Peyer's patch (tissue), 4 donors: ENCODE measurements around the gene SUPT4H1. TPM values are rescaled to one million over a fixed set of nuclear protein-coding genes. Genes with fewer than 3 reads are reported as not detected.

Source experiments
- DNase-seq, 3 donors: peaks; one replicate each; pipeline ENCODE4 v3.0.0-alpha.2; 2017 to 2019
- H3K27ac ChIP-seq, 4 donors: fragments of 200-600 bp; sonication (generic); one replicate each; pipeline ENCODE4 v1.5.1; 2016 to 2019
- H3K27me3 ChIP-seq, 2 donors: fragments of 200-600 bp; sonication (generic); one replicate each; pipeline ENCODE4 v1.5.1; 2019
- H3K36me3 ChIP-seq, 3 donors: fragments of 200-600 bp; sonication (generic); one replicate each; pipeline ENCODE4 v1.5.1; 2016 to 2019
- H3K4me1 ChIP-seq, 4 donors: fragments of 200-600 bp; sonication (generic); one replicate each; pipeline ENCODE4 v1.5.1; 2016 to 2019
- H3K4me3 ChIP-seq, 4 donors: fragments of 200-600 bp; sonication (generic); 1 replicate in 3 of 4; 2 replicates in 1 of 4; pipeline ENCODE4 v1.5.1; 2016 to 2019; ENCODE audit warnings: mild to moderate bottlenecking in 1 of 4
- H3K9me3 ChIP-seq, 4 donors: fragments of 200-600 bp; sonication (generic); one replicate each; pipeline ENCODE4 v1.5.1; 2016 to 2019; ENCODE audit warnings: mild to moderate bottlenecking in 1 of 4
- CTCF ChIP-seq, 6 experiments: fragments of 450-650 bp in 4 of 6; fragments of 200-600 bp in 2 of 6; sonication (generic) in 1 of 6; IDR thresholded peaks; one replicate each; pipeline ENCODE4 v1.5.1; 2017 to 2019; ENCODE audit warnings: antibody characterized with exemption in 6 of 6, mild to moderate bottlenecking in 3 of 6, moderate library complexity in 1 of 6
- POLR2A ChIP-seq, 2 donors: fragments of 450-650 bp; IDR thresholded peaks; one replicate each; pipeline ENCODE4 v1.5.1; 2017; ENCODE audit warnings: antibody characterized with exemption in 2 of 2, mild to moderate bottlenecking in 2 of 2, moderate library complexity in 2 of 2
- total RNA-seq, 4 donors: library from RNA; depleted of rRNA; stranded (reverse); fragments of >200 nt; gene quantifications; one replicate each; pipeline ENCODE4 v1.1.0, GENCODE V29; 2016

SUPT4H1 gene
- total RNA-seq, 4 donors from 2014 or later = 31.9 to 56.1 (median 47.9) TPM

DNA sequence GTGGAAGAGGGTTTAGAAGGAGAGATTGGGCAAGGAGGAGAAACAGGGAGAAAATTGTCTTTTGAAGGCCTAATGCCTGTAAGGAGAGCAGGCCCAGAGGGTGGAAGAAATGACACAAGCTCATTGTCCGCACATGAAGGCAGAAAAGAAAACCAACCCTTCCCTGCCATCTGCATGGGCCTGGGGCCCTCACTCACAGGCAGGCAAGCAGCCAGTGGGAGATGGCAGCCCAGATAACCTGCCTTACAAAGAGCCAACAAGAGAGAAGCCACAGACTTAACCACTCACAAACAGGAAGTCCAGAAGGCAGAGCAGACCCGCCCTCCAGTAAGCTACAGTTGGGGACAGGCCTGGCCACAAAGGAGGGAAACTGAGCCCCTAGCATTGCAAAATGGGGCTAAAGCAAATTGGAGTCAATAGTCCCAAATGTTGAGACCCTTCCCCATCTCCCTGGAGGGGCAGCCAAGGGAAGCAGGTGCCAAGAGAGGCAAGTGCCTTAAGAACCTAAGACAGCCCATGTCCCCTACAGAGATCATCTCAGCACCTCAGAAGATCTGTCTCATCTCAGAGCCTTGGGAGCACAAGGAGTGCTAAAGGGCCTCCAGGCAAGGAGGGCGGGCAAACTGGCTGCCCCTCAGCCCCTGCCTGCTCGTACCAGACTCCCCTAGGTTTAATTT, 16.1 kb downstream of the SUPT4H1 start:
- H3K27ac ChIP-seq = peak overlapping the region; percentile 87 to 97 (median 95)
- peak overlapping the region in 2 of 4 donors; percentile 7 to 8 for H3K4me3 ChIP-seq
- no peaks in the 10 kb centered on the region for H3K36me3 ChIP-seq
- peak; percentile 50 to 92 (median 91) for DNase-seq
- no peaks in the 10 kb centered on the region for H3K9me3 ChIP-seq
- H3K4me1 ChIP-seq = peaks cover 0 to 65% (median 35%) of the 10 kb centered on the region in 4 donors
- no peaks in the 10 kb centered on the region for H3K27me3 ChIP-seq
- no peak for TF ChIP-seq CTCF (IDR thresholded peaks at IDR 0.05)
- peak; percentile 23 to 37 for TF ChIP-seq POLR2A (IDR thresholded peaks at IDR 0.05)

- peak; percentile 43 to 68 (median 64) for DNase-seq
- Histone ChIP-seq H3K4me1 (peaks cover 0 to 59% (median 34%) of the 10 kb centered on the region in 4 donors), H3K27ac (peak overlapping the region; percentile 87 to 97 (median 95)), H3K27me3 (no peaks in the 10 kb centered on the region), H3K9me3 (no peaks in the 10 kb centered on the region), H3K36me3 (no peaks in the 10 kb centered on the region), H3K4me3 (peak overlapping the region in 3 of 4 donors; percentile 8 to 62 (median 17))
- TF ChIP-seq CTCF (IDR thresholded peaks at IDR 0.05) (no peak), POLR2A (IDR thresholded peaks at IDR 0.05) (no peak)
Observed at GRCh38 chr17:58335061-58335731, 16.8 kb downstream of the SUPT4H1 start.

DNA sequence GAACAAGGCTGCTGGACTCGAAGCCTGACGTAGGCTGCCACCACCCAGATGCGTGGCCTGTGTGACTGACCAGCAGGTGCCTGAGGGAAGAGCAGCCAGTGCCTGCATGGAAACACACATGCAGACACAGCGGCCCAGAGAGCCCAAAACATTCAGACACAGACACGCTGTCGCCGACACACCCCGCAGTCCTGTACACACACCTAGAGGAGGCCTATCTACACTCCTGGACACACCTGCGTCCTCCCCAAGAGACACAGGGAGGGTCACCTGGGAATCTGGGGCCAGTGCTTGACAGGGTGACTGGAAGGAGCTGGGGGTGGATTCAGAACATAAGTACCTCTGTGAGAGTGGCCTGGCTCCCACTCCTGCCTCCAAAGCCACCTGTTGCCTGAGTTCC, 17.3 kb downstream of the SUPT4H1 start:
- H3K27ac ChIP-seq = peak overlapping the region; percentile 87 to 97 (median 95)
- H3K9me3 ChIP-seq = no peaks in the 10 kb centered on the region
- H3K36me3 ChIP-seq = no peaks in the 10 kb centered on the region
- peak in 1 of 3 donors; percentile 43 for DNase-seq
- no peak for TF ChIP-seq POLR2A (IDR thresholded peaks at IDR 0.05)
- TF ChIP-seq CTCF (IDR thresholded peaks at IDR 0.05) = no peak
- H3K4me3 ChIP-seq = peak overlapping the region in 3 of 4 donors; percentile 11 to 62 (median 17)
- H3K27me3 ChIP-seq = no peaks in the 10 kb centered on the region
- peaks cover 0 to 53% (median 29%) of the 10 kb centered on the region in 4 donors for H3K4me1 ChIP-seq

DNA sequence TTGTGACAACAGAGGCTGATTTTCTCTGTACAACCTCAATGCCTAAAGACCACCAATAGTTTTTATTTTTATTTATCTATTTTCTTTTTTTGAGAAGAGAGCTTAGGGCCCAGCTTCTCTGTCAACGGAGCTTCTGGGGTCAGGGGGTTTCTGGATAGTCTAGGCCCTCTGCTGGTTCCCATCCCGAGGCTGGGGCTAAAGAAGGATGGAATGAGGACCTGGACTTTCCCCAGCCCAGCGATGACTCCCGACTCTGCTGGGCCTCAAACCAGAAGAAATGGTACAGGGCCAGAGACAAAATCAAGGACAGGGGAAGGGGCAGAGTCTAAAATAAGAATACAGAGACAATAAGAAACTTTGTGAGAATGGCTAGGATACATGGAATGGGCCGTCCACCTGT, 17.7 kb downstream of the SUPT4H1 start:
- Histone ChIP-seq H3K9me3 (no peaks in the 10 kb centered on the region), H3K4me3 (peak overlapping the region in 3 of 4 donors; percentile 11 to 88 (median 62)), H3K4me1 (peaks cover 0 to 49% (median 28%) of the 10 kb centered on the region in 4 donors), H3K27me3 (no peaks in the 10 kb centered on the region), H3K27ac (peak overlapping the region; percentile 87 to 97 (median 95)), H3K36me3 (no peaks in the 10 kb centered on the region)
- DNase-seq = no peak
- no peak for TF ChIP-seq POLR2A (IDR thresholded peaks at IDR 0.05)
- no peak for TF ChIP-seq CTCF (IDR thresholded peaks at IDR 0.05)

DNA sequence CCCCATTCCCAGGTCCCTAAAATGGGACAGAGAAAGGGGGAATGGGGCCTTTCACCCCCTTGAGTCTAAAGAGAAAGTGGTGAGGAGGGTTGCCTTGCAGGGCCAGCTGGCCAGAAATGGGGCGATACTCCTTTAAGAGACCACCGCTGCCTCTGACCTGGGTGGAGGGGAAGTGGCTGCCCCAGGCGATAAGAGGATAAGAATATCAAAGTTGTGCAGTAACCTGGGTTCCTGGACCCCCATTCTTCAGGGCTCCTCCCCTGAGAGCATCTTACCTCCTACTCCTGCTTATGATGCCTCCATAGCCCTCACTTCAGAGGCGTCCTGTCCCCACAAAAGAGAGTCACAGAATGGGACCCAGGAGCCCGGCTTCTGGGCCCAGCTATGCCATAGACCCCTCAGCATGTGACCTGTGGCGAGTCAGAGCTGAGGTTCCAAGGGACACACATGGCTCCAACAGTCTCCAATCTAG, 18.2 kb downstream of the SUPT4H1 start:
- DNase-seq = peak in 1 of 3 donors; percentile 46
- H3K27ac ChIP-seq = peak overlapping the region; percentile 79 to 97 (median 95)
- H3K4me3 ChIP-seq = peak overlapping the region; percentile 57 to 88 (median 72)
- H3K27me3 ChIP-seq = no peaks in the 10 kb centered on the region
- no peaks in the 10 kb centered on the region for H3K36me3 ChIP-seq
- no peaks in the 10 kb centered on the region for H3K9me3 ChIP-seq
- TF ChIP-seq CTCF (IDR thresholded peaks at IDR 0.05) = no peak
- no peak for TF ChIP-seq POLR2A (IDR thresholded peaks at IDR 0.05)
- H3K4me1 ChIP-seq = peaks cover 0 to 45% (median 28%) of the 10 kb centered on the region in 4 donors
